SK-N-SH (cell line): ENCODE data around the gene CHRM5. TPM values are rescaled to one million over a fixed set of nuclear protein-coding genes. Genes with fewer than 3 reads are reported as not detected.

ENCODE experiments used
- CTCF ChIA-PET: fragments of 300-600, 350-600 bp; formaldehyde crosslinking; extraction: SDS; loops from one replicate; lab custom pipeline; 2021; lab: Yijun Ruan, JAX
- POLR2A ChIA-PET: fragments of 350-600 bp; sonication (Branson Sonifier 250); formaldehyde crosslinking; extraction: SDS; loops from one replicate; lab custom pipeline; 2020; ENCODE audit warnings: antibody characterized with exemption, inconsistent platforms; lab: Yijun Ruan, JAX
- DNase-seq: peaks from one replicate; pipeline ENCODE4 v3.0.0; 2012
- H2AFZ ChIP-seq: fragments of 200-600 bp; sonication (generic); 2 replicates; pipeline ENCODE4 v1.8.1; 2016; ENCODE audit warnings: antibody characterized with exemption, mild to moderate bottlenecking, low read depth
- H3F3A ChIP-seq: fragments of 200-600 bp; sonication (generic); replicated peaks from 2 replicates; pipeline ENCODE3; 2016; ENCODE audit warnings: antibody characterized with exemption, mild to moderate bottlenecking; ENCODE audit not compliant: insufficient read depth
- H3K27ac ChIP-seq, 2 experiments: fragments of 200-500 bp in 1 of 2; fragments of 200-600 bp in 1 of 2; sonication (Bioruptor generic) in 1 of 2; sonication (generic), shearing (Covaris generic) in 1 of 2; 2 replicates each; pipeline versions ENCODE4 v1.5.1 to v1.6.1; 2014 to 2016; ENCODE audit warnings: low read depth in 2 of 2, inconsistent platforms in 1 of 2, low read length in 1 of 2, mild to moderate bottlenecking in 1 of 2, mixed read lengths in 1 of 2
- H3K27me3 ChIP-seq: fragments of 200-600 bp; sonication (generic), shearing (Covaris generic); 2 replicates; pipeline ENCODE4 v1.6.1; 2016; ENCODE audit warnings: mixed run types; ENCODE audit not compliant: insufficient read depth
- H3K36me3 ChIP-seq, 2 experiments: fragments of 200-500 bp in 1 of 2; fragments of 200-600 bp in 1 of 2; sonication (Bioruptor generic) in 1 of 2; sonication (generic) in 1 of 2; replicated peaks in 1 of 2; 2 replicates each; pipeline versions ENCODE3 to v1.5.1; 2014 to 2016; ENCODE audit warnings: low read length in 1 of 2, mild to moderate bottlenecking in 1 of 2; ENCODE audit not compliant: insufficient read depth in 2 of 2, control insufficient read depth in 1 of 2
- H3K4me1 ChIP-seq, 2 experiments: fragments of 200-500 bp in 1 of 2; fragments of 200-600 bp in 1 of 2; sonication (Bioruptor generic) in 1 of 2; sonication (generic), shearing (Covaris generic) in 1 of 2; 2 replicates each; pipeline versions ENCODE4 v1.5.1 to v1.6.1; 2014 to 2016; ENCODE audit warnings: low read depth in 1 of 2, low read length in 1 of 2, mixed run types in 1 of 2; ENCODE audit not compliant: insufficient read depth in 2 of 2, control insufficient read depth in 1 of 2
- H3K4me2 ChIP-seq: fragments of 200-600 bp; sonication (generic), shearing (Covaris generic); 2 replicates; pipeline ENCODE4 v1.6.1; 2017; ENCODE audit warnings: mixed run types
- H3K4me3 ChIP-seq, 2 experiments: fragments of 200-500 bp in 1 of 2; fragments of 200-600 bp in 1 of 2; sonication (Bioruptor generic) in 1 of 2; sonication (generic), shearing (Covaris generic) in 1 of 2; 2 replicates each; pipeline versions ENCODE4 v1.5.1 to v1.8.1; 2014 to 2016; ENCODE audit warnings: low read depth in 2 of 2, inconsistent platforms in 1 of 2, low read length in 1 of 2, mild to moderate bottlenecking in 1 of 2, mixed read lengths in 1 of 2, moderate library complexity in 1 of 2
- H3K79me2 ChIP-seq: fragments of 200-600 bp; sonication (generic); 2 replicates; pipeline ENCODE4 v1.8.1; 2017; ENCODE audit warnings: mild to moderate bottlenecking; ENCODE audit not compliant: insufficient read depth
- H3K9ac ChIP-seq: fragments of 200-600 bp; sonication (generic); 2 replicates; pipeline ENCODE4 v1.6.1; 2017; ENCODE audit warnings: mixed run types
- H3K9me2 ChIP-seq: fragments of 200-600 bp; sonication (generic); 2 replicates; pipeline ENCODE4 v1.6.1; 2017; ENCODE audit warnings: mixed run types
- H3K9me3 ChIP-seq: fragments of 200-600 bp; sonication (generic); 2 replicates; pipeline ENCODE4 v1.6.1; 2017; ENCODE audit warnings: mixed run types, mild to moderate bottlenecking, moderate library complexity
- H4K20me1 ChIP-seq: fragments of 200-600 bp; sonication (generic); 2 replicates; pipeline ENCODE4 v1.6.1; 2017; ENCODE audit warnings: mild to moderate bottlenecking, mixed run types; ENCODE audit not compliant: insufficient read depth
- GATA2 ChIP-seq: sonication (generic); formaldehyde crosslinking; IDR thresholded peaks from 2 replicates; pipeline ENCODE4 v1.5.0; 2020; ENCODE audit warnings: mild to moderate bottlenecking, missing genetic modification reagents
- MXI1 ChIP-seq: IDR thresholded peaks from 2 replicates; pipeline ENCODE4 v1.6.1; 2012; ENCODE audit warnings: mild to moderate bottlenecking, low read depth, low read length, improper control_type of control experiment
- NRF1 ChIP-seq: IDR thresholded peaks from 2 replicates; pipeline ENCODE4 v1.6.1; 2012; ENCODE audit warnings: low read depth, mild to moderate bottlenecking, low read length
- RAD21 ChIP-seq: IDR thresholded peaks from 2 replicates; pipeline ENCODE4 v1.6.1; 2012; ENCODE audit warnings: mild to moderate bottlenecking, low read length
- RCOR1 ChIP-seq: fragments of 150-350 bp; IDR thresholded peaks from 2 replicates; pipeline ENCODE4 v1.6.1; 2017; ENCODE audit warnings: antibody characterized with exemption, low read length
- RXRA ChIP-seq: IDR thresholded peaks from 2 replicates; pipeline ENCODE4 v1.4.0; 2012; ENCODE audit warnings: low read depth, mild to moderate bottlenecking, borderline replicate concordance
- TAF1 ChIP-seq: IDR thresholded peaks from 2 replicates; pipeline ENCODE4 v1.6.1; 2012; ENCODE audit warnings: low read depth, mild to moderate bottlenecking, low read length, moderate library complexity, borderline replicate concordance
- TEAD4 ChIP-seq: IDR thresholded peaks from 2 replicates; pipeline ENCODE4 v1.4.0; 2012; ENCODE audit warnings: mild to moderate bottlenecking, borderline replicate concordance; ENCODE audit not compliant: insufficient read depth
- YY1 ChIP-seq: IDR thresholded peaks from 2 replicates; pipeline ENCODE4 v1.4.0; 2012; ENCODE audit warnings: low read depth, mild to moderate bottlenecking
- WGBS: methylation state at CpG from one replicate; pipeline ENCODE4 v1.1.6; 2017; ENCODE audit warnings: low lambda C conversion rate; 5-methylcytosine and 5-hydroxymethylcytosine counted together
- polyA plus RNA-seq, 3 experiments: library from polyadenylated mRNA; depleted of rRNA; stranded (reverse); fragments of >200 nt; gene quantifications; 2 replicates each; pipeline ENCODE4 v1.2.3, GENCODE V29; 2012
- TF ChIP-seq, protein P1 (sequence below): fragments of 150-350 bp; IDR thresholded peaks from 2 replicates; pipeline ENCODE4 v1.6.1; 2016; ENCODE audit warnings: mild to moderate bottlenecking, low read depth, low read length
- TF ChIP-seq, protein P2 (sequence below): IDR thresholded peaks from 2 replicates; pipeline ENCODE4; 2012
- TF ChIP-seq, protein P3 (sequence below): IDR thresholded peaks from 2 replicates; pipeline ENCODE4 v1.4.0; 2012; ENCODE audit warnings: low read depth, borderline replicate concordance

CHRM5 gene
- polyA plus RNA-seq, 1 of the 3 experiments (the other 2 are of a cell fraction), result 0.03 TPM

DNA sequence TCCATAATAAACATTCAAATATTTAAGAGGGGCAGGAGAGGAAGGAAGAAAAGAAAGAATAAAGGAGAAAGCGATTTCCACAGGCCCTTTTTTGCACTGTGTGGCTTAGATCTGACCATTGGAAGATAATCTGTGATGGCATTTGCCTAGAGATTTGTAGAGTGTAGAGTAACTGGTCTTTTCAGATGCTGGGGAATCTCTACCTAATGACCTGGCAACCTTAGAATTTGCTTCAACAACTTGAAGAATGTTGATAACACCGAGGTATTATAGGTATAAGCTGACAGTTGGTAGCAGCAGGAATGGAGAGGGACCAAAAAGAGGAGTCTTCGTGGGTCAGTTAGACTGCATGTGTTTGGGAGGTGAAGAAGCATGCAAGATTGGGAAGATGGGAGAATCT lies 91.6 kb downstream of the CHRM5 start:
- H3K9me3 ChIP-seq, result no peaks in the 10 kb centered on the region
- WGBS, result 44% methylated on average over 3 of the region's 3 CpGs
- H3K27ac ChIP-seq, result no peak overlapping the region
- no peaks in the 10 kb centered on the region for H3K36me3 ChIP-seq
- H2AFZ ChIP-seq, result no peak overlapping the region
- DNase-seq, result no peak
- no peak for TF ChIP-seq TEAD4
- no peak for TF ChIP-seq TAF1
- TF ChIP-seq YY1, result no peak
- TF ChIP-seq MXI1, result no peak
- TF ChIP-seq, protein P1, sequence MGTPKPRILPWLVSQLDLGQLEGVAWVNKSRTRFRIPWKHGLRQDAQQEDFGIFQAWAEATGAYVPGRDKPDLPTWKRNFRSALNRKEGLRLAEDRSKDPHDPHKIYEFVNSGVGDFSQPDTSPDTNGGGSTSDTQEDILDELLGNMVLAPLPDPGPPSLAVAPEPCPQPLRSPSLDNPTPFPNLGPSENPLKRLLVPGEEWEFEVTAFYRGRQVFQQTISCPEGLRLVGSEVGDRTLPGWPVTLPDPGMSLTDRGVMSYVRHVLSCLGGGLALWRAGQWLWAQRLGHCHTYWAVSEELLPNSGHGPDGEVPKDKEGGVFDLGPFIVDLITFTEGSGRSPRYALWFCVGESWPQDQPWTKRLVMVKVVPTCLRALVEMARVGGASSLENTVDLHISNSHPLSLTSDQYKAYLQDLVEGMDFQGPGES, result no peak
- TF ChIP-seq, protein P2, sequence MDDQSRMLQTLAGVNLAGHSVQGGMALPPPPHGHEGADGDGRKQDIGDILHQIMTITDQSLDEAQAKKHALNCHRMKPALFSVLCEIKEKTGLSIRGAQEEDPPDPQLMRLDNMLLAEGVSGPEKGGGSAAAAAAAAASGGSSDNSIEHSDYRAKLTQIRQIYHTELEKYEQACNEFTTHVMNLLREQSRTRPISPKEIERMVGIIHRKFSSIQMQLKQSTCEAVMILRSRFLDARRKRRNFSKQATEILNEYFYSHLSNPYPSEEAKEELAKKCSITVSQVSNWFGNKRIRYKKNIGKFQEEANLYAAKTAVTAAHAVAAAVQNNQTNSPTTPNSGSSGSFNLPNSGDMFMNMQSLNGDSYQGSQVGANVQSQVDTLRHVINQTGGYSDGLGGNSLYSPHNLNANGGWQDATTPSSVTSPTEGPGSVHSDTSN, result no peak
- TF ChIP-seq GATA2, result no peak
- TF ChIP-seq RCOR1, result no peak
- no peaks in the 10 kb centered on the region for H4K20me1 ChIP-seq
- H3K27me3 ChIP-seq, result no peaks in the 10 kb centered on the region
- POLR2A ChIA-PET, result no interaction called here
- H3K4me3 ChIP-seq, result no peak overlapping the region
- CTCF ChIA-PET, result interaction anchor here (1.4 to 1.6 kb wide), 2 partner anchors 9 to 12 kb away, joined by 3 to 6 read pairs; no protein-coding TSS in a partner anchor
- peaks cover 0 to 9% of the 10 kb centered on the region in 2 experiments; a peak in 1 of 4 replicates for H3K4me1 ChIP-seq
- H3K4me2 ChIP-seq, result no peak overlapping the region
- no peaks in the 10 kb centered on the region for H3K9me2 ChIP-seq
- peaks cover 12% of the 10 kb centered on the region for H3F3A ChIP-seq
- H3K9ac ChIP-seq, result no peak overlapping the region
- H3K79me2 ChIP-seq, result no peaks in the 10 kb centered on the region

DNA sequence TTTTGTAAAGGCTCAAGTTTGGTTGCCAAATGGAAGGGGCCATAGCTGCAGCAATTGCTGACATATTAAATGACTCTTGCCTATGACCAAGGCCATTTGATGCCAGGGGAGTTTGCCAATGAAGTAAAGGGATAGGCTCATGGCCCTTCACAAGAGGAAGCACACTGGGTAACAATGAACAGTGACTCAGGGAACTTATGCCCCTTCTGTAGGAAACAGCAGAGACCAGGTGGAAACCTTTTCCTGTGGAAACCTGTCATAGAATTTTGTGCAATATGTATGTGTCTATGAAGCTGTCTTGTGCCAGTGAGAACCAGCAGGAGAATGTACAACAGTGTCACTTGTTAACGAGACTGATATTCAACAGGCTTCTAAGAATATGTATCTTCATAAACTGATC lies 96.1 kb downstream of the CHRM5 start:
- H3K36me3 ChIP-seq, result no peaks in the 10 kb centered on the region
- H3K4me3 ChIP-seq, result no peak overlapping the region
- H2AFZ ChIP-seq, result no peak overlapping the region
- TF ChIP-seq MXI1, result no peak
- TF ChIP-seq NRF1, result no peak
- no peak for TF ChIP-seq RCOR1
- no peak for TF ChIP-seq RAD21
- TF ChIP-seq, protein P3, sequence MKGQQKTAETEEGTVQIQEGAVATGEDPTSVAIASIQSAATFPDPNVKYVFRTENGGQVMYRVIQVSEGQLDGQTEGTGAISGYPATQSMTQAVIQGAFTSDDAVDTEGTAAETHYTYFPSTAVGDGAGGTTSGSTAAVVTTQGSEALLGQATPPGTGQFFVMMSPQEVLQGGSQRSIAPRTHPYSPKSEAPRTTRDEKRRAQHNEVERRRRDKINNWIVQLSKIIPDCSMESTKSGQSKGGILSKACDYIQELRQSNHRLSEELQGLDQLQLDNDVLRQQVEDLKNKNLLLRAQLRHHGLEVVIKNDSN, result no peak
- TF ChIP-seq RXRA, result no peak
- TF ChIP-seq, all 33 proteins: peak for 0
- no peak for DNase-seq
- Histone ChIP-seq H3K79me2 (no peaks in the 10 kb centered on the region), H3K9ac (no peak overlapping the region), H3K27ac (no peak overlapping the region), H3K4me1 (no peaks in the 10 kb centered on the region), H3F3A (no peaks in the 10 kb centered on the region), H3K4me2 (no peak overlapping the region), H3K27me3 (no peaks in the 10 kb centered on the region), H3K9me2 (no peaks in the 10 kb centered on the region), H4K20me1 (no peaks in the 10 kb centered on the region), H3K9me3 (no peaks in the 10 kb centered on the region)
- POLR2A ChIA-PET, result no interaction called here
- WGBS, result 0% methylated on average over 1 of the region's 1 CpG
- CTCF ChIA-PET, result interaction anchor here (0.8 kb wide), 1 partner anchor 145 kb away, joined by 3 read pairs; the partner anchor contains the start of gene KATNBL1
